Measurements from ENCODE around the gene EGFR.

- TF ChIP-seq, protein P1, sequence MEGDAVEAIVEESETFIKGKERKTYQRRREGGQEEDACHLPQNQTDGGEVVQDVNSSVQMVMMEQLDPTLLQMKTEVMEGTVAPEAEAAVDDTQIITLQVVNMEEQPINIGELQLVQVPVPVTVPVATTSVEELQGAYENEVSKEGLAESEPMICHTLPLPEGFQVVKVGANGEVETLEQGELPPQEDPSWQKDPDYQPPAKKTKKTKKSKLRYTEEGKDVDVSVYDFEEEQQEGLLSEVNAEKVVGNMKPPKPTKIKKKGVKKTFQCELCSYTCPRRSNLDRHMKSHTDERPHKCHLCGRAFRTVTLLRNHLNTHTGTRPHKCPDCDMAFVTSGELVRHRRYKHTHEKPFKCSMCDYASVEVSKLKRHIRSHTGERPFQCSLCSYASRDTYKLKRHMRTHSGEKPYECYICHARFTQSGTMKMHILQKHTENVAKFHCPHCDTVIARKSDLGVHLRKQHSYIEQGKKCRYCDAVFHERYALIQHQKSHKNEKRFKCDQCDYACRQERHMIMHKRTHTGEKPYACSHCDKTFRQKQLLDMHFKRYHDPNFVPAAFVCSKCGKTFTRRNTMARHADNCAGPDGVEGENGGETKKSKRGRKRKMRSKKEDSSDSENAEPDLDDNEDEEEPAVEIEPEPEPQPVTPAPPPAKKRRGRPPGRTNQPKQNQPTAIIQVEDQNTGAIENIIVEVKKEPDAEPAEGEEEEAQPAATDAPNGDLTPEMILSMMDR (conservative IDR thresholded peaks at IDR 0.05 in 1 of 2, IDR thresholded peaks at IDR 0.05 in 1 of 2; ENCODE audit: extremely low read depth in 1 of 2, insufficient read depth in 1 of 2, low read depth in 1 of 2, low read length in 2 of 2) = no peak
- TF ChIP-seq EZH2 (IDR thresholded peaks at IDR 0.05; ENCODE audit: borderline replicate concordance, low read length) = no peak
Observed at GRCh38 chr7:55128693-55129394, 110.0 kb downstream of the EGFR start.

Data from mammary epithelial cell (primary cell).